Breast epithelium (tissue), 3 donors: ENCODE results near the gene RFTN1.

Experiments
- CTCF ChIP-seq, 3 donors: fragments of 450-650 bp; IDR thresholded peaks; one replicate each; pipeline ENCODE4 v1.5.1; 2016 to 2017; ENCODE audit warnings: antibody characterized with exemption in 3 of 3, mild to moderate bottlenecking in 3 of 3, moderate library complexity in 3 of 3
- POLR2A ChIP-seq: fragments of 450-650 bp; IDR thresholded peaks from one replicate; pipeline ENCODE4 v1.6.1; 2016; ENCODE audit warnings: antibody characterized with exemption, mild to moderate bottlenecking, moderate library complexity
- POLR2AphosphoS5 ChIP-seq, 3 donors: sonication (generic); formaldehyde crosslinking; IDR thresholded peaks; one replicate each; pipeline ENCODE4 v1.6.1; 2017; ENCODE audit warnings: antibody characterized with exemption in 3 of 3

- TF ChIP-seq POLR2A, result no peak
- no peak for TF ChIP-seq CTCF (IDR thresholded peaks at IDR 0.05)
- no peak for TF ChIP-seq POLR2AphosphoS5 (IDR thresholded peaks at IDR 0.05)
Measured at GRCh38 chr3:16379838-16380237, 133.7 kb downstream of the RFTN1 start.
